CD4-positive, alpha-beta T cell treated with Interleukin-17A for 4 hours (primary cell): ENCODE data around the gene PRDM16.

Source experiments
- DNase-seq: peaks from one replicate; pipeline ENCODE4 v3.0.0-alpha.2; 2020; ENCODE audit warnings: mixed read lengths

The PRDM16 gene

GRCh38 chr1:3426956-3427535 is 358.0 kb downstream of the PRDM16 start:
- no peak for DNase-seq

- no peak for DNase-seq
Observed at GRCh38 chr1:3427711-3428704, 359.0 kb downstream of the PRDM16 start.

GRCh38 chr1:3428899-3429298 is 359.9 kb downstream of the PRDM16 start:
- DNase-seq = no peak

GRCh38 chr1:3429320-3429719 is 360.3 kb downstream of the PRDM16 start:
- no peak for DNase-seq

GRCh38 chr1:3429766-3430165 is 360.8 kb downstream of the PRDM16 start:
- no peak for DNase-seq

- DNase-seq = no peak
Observed at GRCh38 chr1:3430406-3430805, 361.4 kb downstream of the PRDM16 start.

GRCh38 chr1:3430820-3431219 is 361.8 kb downstream of the PRDM16 start:
- DNase-seq = no peak

GRCh38 chr1:3431266-3431665 is 362.3 kb downstream of the PRDM16 start:
- no peak for DNase-seq

GRCh38 chr1:3431686-3432085 is 362.7 kb downstream of the PRDM16 start:
- no peak for DNase-seq

GRCh38 chr1:3432306-3432705 is 363.3 kb downstream of the PRDM16 start:
- no peak for DNase-seq

- DNase-seq = no peak
Observed at GRCh38 chr1:3433076-3433475, 364.1 kb downstream of the PRDM16 start.

GRCh38 chr1:3433596-3434320 is 364.8 kb downstream of the PRDM16 start:
- DNase-seq = no peak

- no peak for DNase-seq
Observed at GRCh38 chr1:3434406-3435110, 365.6 kb downstream of the PRDM16 start.

- no peak for DNase-seq
Observed at GRCh38 chr1:3435666-3436065, 366.7 kb downstream of the PRDM16 start.

GRCh38 chr1:3436451-3436850 is 367.4 kb downstream of the PRDM16 start:
- no peak for DNase-seq

- DNase-seq = no peak
Observed at GRCh38 chr1:3436901-3437300, 367.9 kb downstream of the PRDM16 start.

- DNase-seq = no peak
Observed at GRCh38 chr1:3438661-3439180, 369.7 kb downstream of the PRDM16 start.

GRCh38 chr1:3439346-3440299 is 370.6 kb downstream of the PRDM16 start:
- no peak for DNase-seq

GRCh38 chr1:3440300-3440681 is 371.3 kb downstream of the PRDM16 start:
- DNase-seq = no peak

GRCh38 chr1:3440711-3441409 is 371.9 kb downstream of the PRDM16 start:
- no peak for DNase-seq

GRCh38 chr1:3441410-3441847 is 372.4 kb downstream of the PRDM16 start:
- DNase-seq = no peak
